8988T (cell line): ENCODE data around the gene TIMP4.

ENCODE experiments used
- DNase-seq: peaks from one replicate; pipeline ENCODE4 v3.0.0; 2011

TIMP4 gene

GRCh38 chr3:12158387-12159226 lies at the start of gene TIMP4:
TIMP4 (minus strand) TSS chr3:12158912; CDS start chr3:12158840, 72 bp downstream.
- no peak for DNase-seq

DNA sequence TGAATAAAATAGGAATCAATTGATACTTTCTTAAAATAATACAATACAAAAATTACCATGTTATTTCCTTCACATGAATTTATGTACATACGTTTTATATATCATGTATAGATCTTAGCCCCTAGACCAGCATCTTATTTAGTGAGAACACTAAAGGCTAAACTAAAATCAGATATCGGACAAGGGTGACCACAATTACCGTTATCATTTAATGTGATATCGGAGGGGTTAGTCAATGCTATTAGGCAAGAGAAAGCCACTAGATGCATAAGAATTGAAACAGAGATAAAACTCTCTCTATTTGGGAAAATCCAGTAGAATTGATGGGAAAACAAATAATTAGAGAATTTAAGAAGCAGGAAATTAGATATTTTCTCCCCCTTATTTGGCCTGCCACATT lies 46.5 kb upstream of the TIMP4 start:
- no peak for DNase-seq

DNA sequence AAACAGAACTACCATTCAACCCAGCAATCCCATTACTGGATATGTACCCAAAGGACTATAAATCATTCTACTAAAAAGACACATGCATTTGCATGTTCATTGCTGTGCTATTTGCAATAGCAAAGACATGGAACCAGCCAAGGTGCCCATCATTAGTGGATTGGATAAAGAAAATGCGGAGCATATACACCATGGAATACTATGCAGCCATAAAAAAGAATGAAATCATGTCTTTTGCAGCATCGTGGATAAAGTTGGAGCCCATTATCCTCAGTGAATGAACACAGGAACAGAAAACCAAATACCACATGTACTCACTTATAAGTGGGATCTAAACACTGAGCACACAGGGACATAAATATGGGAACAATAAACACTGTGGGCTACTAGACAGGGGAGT lies 43.1 kb upstream of the TIMP4 start:
- DNase-seq: no peak

DNA sequence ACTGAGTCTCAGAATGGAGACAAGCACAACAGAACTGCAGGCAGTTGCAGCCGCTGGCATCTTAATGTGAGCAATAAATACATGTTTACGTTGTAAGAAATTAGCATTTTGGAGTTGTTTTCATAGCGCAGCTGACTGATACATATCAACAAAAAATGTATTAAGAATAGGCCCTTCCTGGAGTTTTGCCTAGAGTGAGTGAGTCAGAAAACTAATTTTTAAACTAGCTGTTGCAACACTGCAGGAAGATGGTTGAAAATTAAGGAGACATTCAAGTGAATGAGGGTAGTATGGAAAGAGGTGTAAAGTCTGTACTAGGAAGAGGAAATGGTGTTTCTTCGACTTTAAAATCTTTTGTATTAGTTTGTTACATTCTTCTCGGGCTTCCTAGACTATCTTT lies 39.6 kb upstream of the TIMP4 start:
- DNase-seq: no peak

DNA sequence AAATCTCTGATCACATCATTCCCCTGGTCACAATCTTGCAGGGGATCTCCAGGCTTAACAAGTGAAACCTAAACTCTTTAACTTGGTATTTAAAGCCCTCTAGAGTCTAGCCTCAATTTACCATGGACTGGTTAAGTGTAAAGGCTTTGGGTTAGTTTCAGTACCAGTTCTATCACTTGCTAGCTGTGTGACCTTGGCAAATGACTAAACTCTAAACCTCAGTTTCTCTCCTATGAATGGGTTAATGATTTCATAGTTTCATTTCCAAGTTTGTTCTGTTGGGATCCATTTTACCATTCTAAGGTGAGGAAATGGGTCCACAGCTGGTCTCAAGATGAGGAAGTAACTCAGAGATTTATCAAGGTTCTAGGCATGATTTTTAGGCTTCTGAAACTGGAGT lies 38.8 kb upstream of the TIMP4 start:
- no peak for DNase-seq

DNA sequence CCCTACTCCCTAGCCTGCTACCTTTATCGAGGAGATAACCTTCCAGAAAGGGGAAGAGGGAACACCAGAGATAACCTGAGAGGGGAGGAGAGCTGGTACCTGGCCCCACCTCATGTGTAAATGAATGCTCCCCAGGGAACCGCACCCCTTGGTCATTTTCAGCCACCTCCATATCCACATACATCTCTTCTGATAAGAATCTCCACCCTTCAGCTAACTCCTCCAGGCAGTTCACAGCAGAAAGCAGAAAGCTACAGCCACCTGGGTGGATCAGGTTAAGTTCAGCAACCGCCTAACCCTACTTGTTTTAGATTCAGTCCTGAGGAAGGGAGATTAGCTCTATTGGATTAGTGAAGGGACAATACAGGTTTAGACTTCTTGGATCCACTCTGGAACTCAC lies 38.0 kb upstream of the TIMP4 start:
- DNase-seq: no peak

DNA sequence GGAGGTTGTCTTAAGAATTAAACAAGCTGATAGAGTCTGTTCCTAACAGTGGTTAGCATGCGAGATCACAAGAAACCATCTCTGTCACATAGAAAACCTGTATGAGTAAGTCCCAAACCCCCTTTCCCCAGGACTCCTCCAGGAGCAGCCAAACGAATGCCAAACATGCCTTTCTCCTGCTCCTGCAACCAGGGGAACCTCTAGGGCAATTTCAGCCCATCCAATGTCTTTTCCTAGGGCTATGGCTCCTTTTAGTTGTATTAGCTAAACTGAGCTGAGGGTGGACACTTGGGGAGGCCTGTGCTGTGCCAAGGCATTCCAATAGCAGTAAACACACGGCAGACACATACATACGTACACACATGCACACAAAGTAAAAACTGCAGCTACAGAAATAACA lies 36.5 kb upstream of the TIMP4 start:
- no peak for DNase-seq

DNA sequence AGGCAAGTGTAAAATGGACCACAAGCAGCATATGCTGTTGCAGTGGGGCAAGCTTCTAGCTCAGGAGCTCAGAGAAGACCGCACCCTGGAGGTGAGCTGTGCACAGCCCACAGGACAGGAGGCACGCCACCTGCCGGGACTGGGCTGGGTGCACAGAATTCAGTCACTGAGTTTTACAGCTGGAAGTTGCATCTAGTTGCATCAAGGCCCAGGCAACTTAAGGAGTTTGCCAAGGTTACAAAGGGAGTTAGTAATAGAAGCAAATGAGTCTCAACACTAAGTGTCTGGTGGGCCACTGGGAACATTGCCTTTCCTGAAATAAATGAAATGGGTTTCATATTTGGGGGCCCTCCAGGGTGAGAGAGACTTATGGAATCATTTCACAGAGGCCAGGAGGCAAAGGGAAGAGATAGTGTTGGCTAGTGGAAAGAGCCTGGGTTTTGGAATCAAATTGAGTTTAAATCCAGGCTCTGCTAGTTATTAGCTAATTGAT lies 36.0 kb upstream of the TIMP4 start:
- DNase-seq: peak; percentile 34

DNA sequence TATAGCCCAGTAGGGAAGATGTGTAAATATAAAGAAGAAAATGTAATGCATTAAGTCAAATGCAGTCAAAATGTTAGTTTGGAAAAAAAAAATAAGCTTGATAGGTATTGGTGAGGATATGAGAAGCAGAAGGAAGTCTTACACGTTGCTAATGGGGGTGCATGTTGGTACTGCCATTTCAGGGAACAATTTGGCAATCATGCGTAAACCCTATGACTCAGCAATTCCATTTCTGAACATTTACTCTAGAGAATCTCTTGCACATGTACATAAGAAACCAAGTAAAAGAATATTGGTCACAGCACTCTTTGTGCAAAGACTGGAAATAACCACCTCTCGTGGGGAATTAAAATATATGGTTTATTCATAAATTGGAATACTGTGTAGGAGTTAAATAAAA lies 35.5 kb upstream of the TIMP4 start:
- no peak for DNase-seq

GRCh38 chr3:12193485-12194165 lies 34.9 kb upstream of the TIMP4 start:
- DNase-seq: peak; percentile 40

DNA sequence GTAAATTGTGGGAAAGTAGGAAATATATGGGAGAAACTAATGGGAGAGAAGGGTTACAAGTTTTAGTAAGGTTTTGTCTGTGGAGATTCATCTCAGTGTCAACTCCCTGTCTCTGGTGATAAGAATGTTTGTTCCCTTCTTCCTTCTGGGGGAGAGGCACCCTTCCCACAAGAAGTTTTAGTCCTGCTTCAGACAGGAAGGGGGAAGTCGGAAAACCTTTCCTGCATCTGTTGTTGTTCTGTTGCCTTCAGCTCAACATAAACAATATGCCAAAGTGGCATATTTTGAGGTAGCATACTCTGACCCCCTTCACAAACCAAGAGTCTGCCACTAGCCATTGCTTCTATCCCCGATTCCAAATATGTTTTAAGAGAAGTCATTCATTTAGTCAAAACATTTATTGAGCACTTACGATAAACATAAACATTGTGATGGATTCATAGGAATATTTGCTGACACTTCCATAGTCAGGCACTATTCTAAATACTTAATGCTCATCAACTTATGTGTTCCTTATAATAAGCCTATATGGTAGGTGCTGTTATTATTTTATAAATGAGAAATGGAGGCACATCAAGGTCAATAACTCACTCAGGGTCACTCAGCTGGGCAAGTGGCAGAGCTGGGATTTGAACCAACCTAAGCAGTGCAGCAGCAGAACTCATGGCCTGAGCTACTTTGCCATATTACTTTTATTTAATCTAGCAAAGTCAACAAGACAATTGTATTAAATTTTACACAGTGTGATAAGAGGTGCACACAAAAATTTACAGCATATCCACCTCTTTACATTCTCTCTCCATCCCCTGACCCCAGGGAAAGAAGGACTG lies 34.2 kb upstream of the TIMP4 start:
- no peak for DNase-seq

DNA sequence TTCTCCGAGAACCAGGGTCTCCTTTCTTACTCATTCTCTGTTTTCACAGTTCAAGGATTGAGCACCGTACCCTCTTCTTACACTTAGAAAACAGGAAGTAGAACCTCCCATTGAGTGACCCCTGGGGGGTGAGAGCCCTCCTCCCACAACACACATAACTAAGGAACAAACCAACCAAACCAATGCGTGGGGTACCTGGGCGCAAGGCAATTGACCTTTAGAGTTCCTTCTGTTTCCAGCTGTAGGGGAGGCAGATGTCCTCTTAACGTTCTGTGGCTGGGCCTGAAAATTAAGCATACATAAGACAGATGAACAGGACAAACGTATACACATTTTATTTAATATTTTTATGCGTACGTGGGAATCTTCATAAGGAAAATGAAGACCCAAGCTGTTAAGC lies 33.5 kb upstream of the TIMP4 start:
- DNase-seq: no peak

- no peak for DNase-seq
Measured at GRCh38 chr3:12191559-12191958, 32.8 kb upstream of the TIMP4 start.

- no peak for DNase-seq
Measured at GRCh38 chr3:12190832-12191231, 32.1 kb upstream of the TIMP4 start.

DNA sequence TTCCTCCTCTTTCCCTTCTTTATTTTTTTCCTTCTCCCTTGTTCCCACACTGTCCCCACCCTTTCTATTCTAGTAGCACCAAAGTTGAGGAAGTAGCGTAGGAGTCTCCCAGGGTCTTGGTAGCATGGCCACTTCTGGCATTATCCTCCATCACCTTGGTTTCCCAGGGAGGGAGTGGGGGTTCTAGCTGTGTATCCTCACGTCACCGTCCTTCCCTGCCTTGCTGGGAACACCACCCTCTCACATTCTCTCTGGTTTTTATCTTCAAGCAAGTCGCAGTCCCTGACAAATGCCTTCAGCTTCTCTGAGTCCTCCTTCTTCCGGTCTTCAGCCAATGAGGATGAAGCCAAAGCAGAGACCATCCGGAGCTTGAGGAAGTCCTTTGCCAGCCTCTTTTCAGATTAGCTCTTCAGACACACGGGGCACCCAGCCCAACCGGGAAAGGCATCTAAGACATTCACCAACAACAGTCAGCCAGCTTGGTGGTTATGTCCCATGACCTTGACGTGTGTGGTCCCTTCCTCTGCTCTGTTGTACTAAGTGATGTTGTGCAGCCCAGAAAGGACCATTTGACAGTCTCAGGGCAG lies 31.6 kb upstream of the TIMP4 start:
- DNase-seq: no peak

DNA sequence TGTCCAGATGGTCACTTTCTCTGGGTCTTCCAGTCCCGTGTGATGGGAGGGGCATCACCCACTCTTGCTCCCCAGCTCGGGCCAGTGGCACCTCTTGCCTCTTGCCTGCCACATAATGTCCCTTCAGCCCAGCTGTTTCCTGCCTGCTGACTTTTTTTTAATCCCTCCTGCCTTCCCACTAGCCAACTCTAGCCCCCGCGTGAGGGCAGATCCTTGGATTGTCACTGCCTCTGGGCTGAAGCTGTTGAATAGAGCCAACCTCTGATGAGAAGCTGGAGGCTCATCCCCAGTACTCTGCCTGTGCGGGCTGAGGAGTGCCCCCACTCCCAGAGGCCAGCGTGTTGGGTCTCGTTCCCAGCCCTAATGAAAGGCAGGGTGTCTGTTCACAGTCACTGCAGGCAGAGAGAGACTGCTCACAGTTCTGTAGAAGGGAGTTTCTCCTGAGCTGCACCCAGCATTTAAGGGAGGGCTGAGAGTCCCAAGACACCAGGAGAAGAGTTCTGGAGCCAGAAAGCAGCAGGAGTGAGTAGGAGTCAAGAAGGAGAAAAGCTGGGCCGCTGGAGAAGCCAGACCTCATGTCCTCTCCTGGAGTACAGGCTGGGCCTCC lies 30.1 kb upstream of the TIMP4 start:
- DNase-seq: no peak

DNA sequence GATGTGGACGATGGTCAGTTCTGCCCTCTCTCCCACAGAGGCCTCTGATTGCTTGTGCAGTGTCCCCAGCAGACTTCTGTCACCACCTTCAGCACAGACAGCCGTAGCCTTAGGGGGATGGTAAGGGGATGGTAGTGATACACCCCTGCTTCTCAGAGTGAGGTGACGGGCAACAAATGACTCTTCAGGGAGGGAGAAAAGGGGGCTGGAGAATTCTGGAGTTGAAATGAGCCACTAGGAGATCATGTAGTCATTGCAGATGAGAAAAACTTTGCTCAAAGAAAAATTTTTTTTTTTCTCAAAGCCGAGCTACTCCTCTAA lies 29.6 kb upstream of the TIMP4 start:
- DNase-seq: no peak

DNA sequence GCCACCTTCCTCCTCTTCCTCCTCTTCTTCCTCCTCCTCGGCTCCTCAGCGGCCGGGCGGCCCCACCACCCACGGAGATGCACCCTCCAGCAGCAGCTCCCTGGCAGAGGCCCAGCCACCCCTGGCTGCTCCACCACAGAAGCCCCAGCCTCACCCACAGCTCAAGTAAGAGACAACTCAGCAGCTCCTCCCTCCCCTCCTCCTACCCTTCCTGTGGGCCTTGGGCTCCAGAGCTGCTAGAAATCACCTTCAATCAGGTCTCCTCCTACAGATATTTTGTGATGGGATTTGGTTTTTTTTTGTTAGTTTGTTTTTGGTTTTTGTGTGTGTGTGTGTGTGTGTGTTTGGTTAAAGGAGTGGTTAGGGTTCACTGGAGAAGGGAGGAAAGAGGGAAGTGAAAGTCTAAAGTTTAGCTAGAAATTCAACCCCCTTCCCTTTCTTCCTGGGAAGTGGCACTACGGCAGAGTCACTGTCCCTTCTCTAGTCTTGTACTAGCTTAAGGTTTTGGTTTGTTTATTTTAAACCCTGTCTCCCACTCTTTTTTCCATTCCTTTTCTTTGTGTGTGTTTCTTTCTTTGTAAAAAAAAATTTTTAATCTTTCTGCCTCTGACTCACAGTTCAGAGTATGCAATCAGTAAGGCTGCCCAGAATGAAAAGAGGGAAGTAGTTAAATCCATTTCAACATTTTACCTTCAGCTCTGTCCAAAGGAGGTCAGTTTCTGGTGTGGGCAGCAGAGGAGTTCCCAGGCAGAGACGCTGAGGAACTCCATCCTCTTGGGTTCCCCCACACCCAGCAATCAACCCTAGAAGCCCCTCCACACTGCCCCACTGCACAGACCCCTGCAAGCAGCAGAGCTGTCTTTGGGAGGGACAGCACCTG lies 29.0 kb upstream of the TIMP4 start:
- no peak for DNase-seq

- no peak for DNase-seq
Measured at GRCh38 chr3:12186515-12187286, 28.0 kb upstream of the TIMP4 start.

DNA sequence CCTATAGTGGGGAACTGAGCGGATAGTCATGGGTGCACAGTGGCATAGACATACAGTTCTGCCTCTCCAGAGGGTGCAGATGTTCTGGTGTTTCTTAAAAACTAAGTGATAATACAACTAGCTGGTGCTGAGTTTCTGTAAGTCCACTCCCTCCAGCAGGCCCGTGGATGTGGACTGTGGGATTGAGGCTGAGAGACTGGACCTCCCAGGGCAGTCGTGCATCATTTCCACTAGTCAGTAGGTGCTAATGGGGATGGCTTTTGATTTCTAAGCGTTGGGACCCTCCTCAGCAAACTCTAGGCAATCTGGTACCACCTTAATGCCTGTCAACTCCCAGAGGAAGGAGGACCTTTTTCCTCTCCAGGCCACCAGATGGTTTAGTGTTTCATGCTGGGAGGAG lies 27.3 kb upstream of the TIMP4 start:
- no peak for DNase-seq

GRCh38 chr3:12185172-12185710 lies 26.5 kb upstream of the TIMP4 start:
- no peak for DNase-seq
